Spinal cord (tissue), 10 donors: ENCODE results near the gene SPINT1. TPM values are rescaled to one million over a fixed set of nuclear protein-coding genes. Genes with fewer than 3 reads are reported as not detected.

Experiments
- DNase-seq, 6 donors: peaks; one replicate each; pipeline versions ENCODE4 v3.0.0 to v3.0.0-alpha.2; 2013 to 2015; ENCODE audit warnings: low spot score in 6 of 6, low read depth in 4 of 6
- H3K27ac ChIP-seq: one replicate; pipeline ENCODE4 v1.5.1; 2013; ENCODE audit warnings: low read depth, low read length, control low read depth
- H3K27me3 ChIP-seq: one replicate; pipeline ENCODE4 v1.6.1; 2013; ENCODE audit warnings: low read length; ENCODE audit not compliant: control insufficient read depth, insufficient read depth
- H3K36me3 ChIP-seq: one replicate; pipeline ENCODE4 v1.6.1; 2013; ENCODE audit warnings: low read length; ENCODE audit not compliant: control insufficient read depth, insufficient read depth
- H3K4me1 ChIP-seq: one replicate; pipeline ENCODE4 v1.6.1; 2013; ENCODE audit warnings: low read length; ENCODE audit not compliant: control insufficient read depth, insufficient read depth
- H3K4me3 ChIP-seq: one replicate; pipeline ENCODE4 v1.5.1; 2013; ENCODE audit warnings: low read depth, low read length, control low read depth
- H3K9me3 ChIP-seq: one replicate; pipeline ENCODE4 v1.6.1; 2013; ENCODE audit warnings: low read length; ENCODE audit not compliant: control insufficient read depth, insufficient read depth
- WGBS: methylation state at CpG from one replicate; pipeline ENCODE4 v1.1.5; 2013; ENCODE audit warnings: missing lambda C conversion rate; ENCODE audit not compliant: insufficient coverage; 5-methylcytosine and 5-hydroxymethylcytosine counted together
- long read RNA-seq, 4 donors: transcript quantifications; one replicate each; lab custom pipeline, GENCODE V29; 2026
- polyA plus RNA-seq, 2 donors: library from polyadenylated mRNA; unstranded; fragments of 120-200 nt; gene quantifications; one replicate each; pipeline ENCODE4 v1.2.1, GENCODE V29; 2013; ENCODE audit not compliant: insufficient read length in 2 of 2
- total RNA-seq, 2 donors: library from RNA; depleted of rRNA in 1 of 2; stranded (reverse); fragments of 120-200 nt in 1 of 2; fragments of >200 nt in 1 of 2; gene quantifications; one replicate each; pipeline versions ENCODE4 v1.2.3 to v1.2.4, GENCODE V29; 2013 to 2014
- donor health status: healthy.

The SPINT1 gene
- total RNA-seq (1 to 10 TPM; 2.9 to 4.5 TPM), polyA plus RNA-seq (1 to 10 TPM; 3.2 to 4.3 TPM)
- long read RNA-seq, donor 1, partial matches to known transcripts = 0 of 1 reads
- long read RNA-seq, donor 1, other reads (novel, unspliced or antisense) = 0 of 1 reads
- long read RNA-seq, donor 2 = 0 reads
- long read RNA-seq, donor 3 = 0 reads
- long read RNA-seq, donor 4, partial matches to known transcripts = 26 of 40 reads
- long read RNA-seq, donor 4, other reads (novel, unspliced or antisense) = 9 of 40 reads

GRCh38 chr15:40843885-40844695, at the start of gene SPINT1:
Gene SPINT1, plus strand, starts transcription at chr15:40844048. Its CDS starts 507 bp downstream, at chr15:40844555.
- no peak within 1 kb of the TSS for H3K27ac ChIP-seq
- DNase-seq = no peak

GRCh38 chr15:40796041-40796440, 47.8 kb upstream of the SPINT1 start:
- Histone ChIP-seq H3K9me3 (no peaks in the 10 kb centered on the region), H3K27ac (no peak overlapping the region), H3K4me1 (no peaks in the 10 kb centered on the region), H3K4me3 (no peak overlapping the region), H3K27me3 (no peaks in the 10 kb centered on the region), H3K36me3 (peaks cover 4% of the 10 kb centered on the region)
- 50% methylated on average over 1 of the region's 2 CpGs for WGBS
- no peak for DNase-seq

More at GRCh38 chr15:40843885-40844695, at the start of gene SPINT1:
- Histone ChIP-seq H3K36me3 (no peaks in the 10 kb centered on the region), H3K27me3 (peaks cover 49% of the 10 kb centered on the region), H3K4me3 (peak within 1 kb of the TSS; percentile 26), H3K9me3 (no peaks in the 10 kb centered on the region), H3K4me1 (peaks cover 16% of the 10 kb centered on the region)
- under 1% methylated on average over 89 of the region's 89 CpGs for WGBS

GRCh38 chr15:40796512-40796911, 47.3 kb upstream of the SPINT1 start:
- H3K4me1 ChIP-seq = no peaks in the 10 kb centered on the region
- H3K36me3 ChIP-seq = peaks cover 4% of the 10 kb centered on the region
- no peak overlapping the region for H3K27ac ChIP-seq
- no peak overlapping the region for H3K4me3 ChIP-seq
- WGBS = no CpG with 5 or more reads among the region's 5 CpGs
- DNase-seq = no peak
- no peaks in the 10 kb centered on the region for H3K9me3 ChIP-seq
- H3K27me3 ChIP-seq = no peaks in the 10 kb centered on the region

DNA sequence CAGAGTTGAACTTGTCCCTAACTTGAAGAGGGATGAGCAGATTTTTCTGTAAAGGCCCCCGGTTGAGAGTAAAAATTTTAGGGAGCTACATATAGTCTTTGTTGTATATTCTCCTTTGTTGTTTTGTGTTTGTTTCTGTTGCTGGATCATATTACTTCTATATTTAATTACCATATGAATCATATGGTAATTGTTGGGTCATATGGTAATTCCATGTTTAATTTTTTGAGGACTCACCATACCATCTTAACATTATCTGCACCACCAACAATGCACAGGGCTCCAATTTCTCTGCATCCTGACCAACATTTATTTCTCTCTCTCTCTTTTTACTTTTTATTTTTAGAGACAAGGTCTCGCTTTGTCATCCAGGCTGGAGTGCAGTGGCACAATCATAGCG, 44.3 kb upstream of the SPINT1 start:
- 92% methylated on average over 2 of the region's 3 CpGs for WGBS
- Histone ChIP-seq H3K27ac (no peak overlapping the region), H3K27me3 (no peaks in the 10 kb centered on the region), H3K36me3 (peaks cover 2% of the 10 kb centered on the region), H3K4me3 (no peak overlapping the region), H3K4me1 (no peaks in the 10 kb centered on the region), H3K9me3 (no peaks in the 10 kb centered on the region)
- DNase-seq = no peak

GRCh38 chr15:40803076-40803475, 40.8 kb upstream of the SPINT1 start:
- H3K4me1 ChIP-seq = peaks cover 14% of the 10 kb centered on the region
- H3K27ac ChIP-seq = no peak overlapping the region
- 100% methylated on average over 1 of the region's 2 CpGs for WGBS
- no peaks in the 10 kb centered on the region for H3K27me3 ChIP-seq
- peaks cover 2% of the 10 kb centered on the region for H3K36me3 ChIP-seq
- no peaks in the 10 kb centered on the region for H3K9me3 ChIP-seq
- no peak for DNase-seq
- H3K4me3 ChIP-seq = no peak overlapping the region

- no peak overlapping the region for H3K27ac ChIP-seq
- H3K4me3 ChIP-seq = no peak overlapping the region
- DNase-seq = no peak
- H3K9me3 ChIP-seq = no peaks in the 10 kb centered on the region
- 92% methylated on average over 1 of the region's 1 CpG for WGBS
- peaks cover 2% of the 10 kb centered on the region for H3K36me3 ChIP-seq
- peaks cover 20% of the 10 kb centered on the region for H3K4me1 ChIP-seq
- no peaks in the 10 kb centered on the region for H3K27me3 ChIP-seq
Measured at GRCh38 chr15:40803688-40804087, 40.2 kb upstream of the SPINT1 start.

DNA sequence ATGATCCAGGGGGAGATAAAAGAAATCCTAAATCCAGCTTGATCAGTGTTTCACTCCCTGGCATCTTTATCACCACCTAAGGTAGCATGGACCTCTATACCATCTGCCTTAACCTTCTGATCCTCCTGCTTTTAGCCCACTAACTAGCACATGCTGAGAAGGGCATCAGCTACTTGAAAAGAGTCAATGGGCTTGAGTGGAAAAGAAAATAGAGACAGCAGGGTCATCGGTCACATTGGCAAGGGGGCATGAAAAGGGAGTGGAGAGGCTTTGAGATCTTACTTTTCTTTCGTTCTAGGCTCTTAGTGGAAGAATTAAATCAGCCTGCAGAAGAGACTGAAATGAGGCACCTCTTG, 37.2 kb upstream of the SPINT1 start:
- no peaks in the 10 kb centered on the region for H3K27me3 ChIP-seq
- peaks cover 22% of the 10 kb centered on the region for H3K36me3 ChIP-seq
- peak overlapping the region; percentile 97 for H3K27ac ChIP-seq
- WGBS = 0% methylated on average over 2 of the region's 2 CpGs
- peak overlapping the region; percentile 100 for H3K4me3 ChIP-seq
- no peak for DNase-seq
- H3K4me1 ChIP-seq = peaks cover 28% of the 10 kb centered on the region
- H3K9me3 ChIP-seq = no peaks in the 10 kb centered on the region

- Histone ChIP-seq H3K9me3 (no peaks in the 10 kb centered on the region), H3K4me1 (peaks cover 28% of the 10 kb centered on the region), H3K36me3 (peaks cover 22% of the 10 kb centered on the region), H3K27ac (peak within 1 kb of the TSS; percentile 97), H3K27me3 (no peaks in the 10 kb centered on the region), H3K4me3 (peak within 1 kb of the TSS; percentile 100)
- DNase-seq = peak; percentile 93 to 99 (median 96)
- whole genome bisulfite sequencing = 0% methylated on average over 63 of the region's 64 CpGs
Measured at GRCh38 chr15:40807028-40807887, 36.6 kb upstream of the SPINT1 start, which contains the start of the genes DNAJC17 and ZFYVE19. Gene DNAJC17, minus strand, starts transcription at chr15:40807473. Its CDS starts 27 bp downstream, at chr15:40807446. Gene ZFYVE19, plus strand, starts transcription at chr15:40807089. Its CDS starts 501 bp downstream, at chr15:40807590.

- H3K27me3 ChIP-seq = no peaks in the 10 kb centered on the region
Measured at GRCh38 chr15:40807888-40808461, 35.9 kb upstream of the SPINT1 start.

More at GRCh38 chr15:40807888-40808461, 35.9 kb upstream of the SPINT1 start:
- no peaks in the 10 kb centered on the region for H3K9me3 ChIP-seq
- H3K27ac ChIP-seq = peak overlapping the region; percentile 97
- peaks cover 28% of the 10 kb centered on the region for H3K4me1 ChIP-seq
- peaks cover 27% of the 10 kb centered on the region for H3K36me3 ChIP-seq
- peak overlapping the region; percentile 100 for H3K4me3 ChIP-seq
- DNase-seq = no peak
- 55% methylated on average over 13 of the region's 19 CpGs for WGBS
